Keratinocyte (primary cell): ENCODE results near the gene CLRN1. TPM values are rescaled to one million over a fixed set of nuclear protein-coding genes. Genes with fewer than 3 reads are reported as not detected.

Experiments
- DNase-seq: peaks from one replicate; pipeline ENCODE4 v3.0.0-alpha.2; 2011; ENCODE audit warnings: low read depth, missing footprints, low spot score
- FAIRE-seq: peaks from 2 replicates; lab custom pipeline; 2011; peaks lifted over from hg19 to GRCh38; lab: Jason Lieb, UNC
- H2AFZ ChIP-seq: 2 replicates; pipeline ENCODE4 v1.6.0; 2012; ENCODE audit warnings: low read length, control low read depth, inconsistent platforms; ENCODE audit not compliant: control insufficient read depth
- H3K27ac ChIP-seq: 2 replicates; pipeline ENCODE4 v1.5.1; 2011; ENCODE audit warnings: low read length; ENCODE audit not compliant: control insufficient read depth, insufficient read depth
- H3K27me3 ChIP-seq: 3 replicates; pipeline ENCODE4 v1.6.0; 2011; ENCODE audit warnings: low read length; ENCODE audit not compliant: control insufficient read depth, insufficient read depth; ENCODE audit errors: extremely low read depth
- H3K36me3 ChIP-seq, 2 experiments: 2 replicates in 1 of 2; 3 replicates in 1 of 2; pipeline ENCODE4 v1.5.1; 2011; ENCODE audit warnings: low read length in 2 of 2, mild to moderate bottlenecking in 1 of 2; ENCODE audit not compliant: control insufficient read depth in 2 of 2, insufficient read depth in 2 of 2; ENCODE audit errors: extremely low read depth in 1 of 2
- H3K4me1 ChIP-seq: 3 replicates; pipeline ENCODE4 v1.5.1; 2011; ENCODE audit warnings: low read length; ENCODE audit not compliant: control insufficient read depth, insufficient read depth; ENCODE audit errors: extremely low read depth
- H3K4me2 ChIP-seq: 3 replicates; pipeline ENCODE4 v1.6.0; 2011; ENCODE audit warnings: low read depth, low read length; ENCODE audit not compliant: control insufficient read depth, insufficient read depth; ENCODE audit errors: extremely low read depth
- H3K4me3 ChIP-seq, 3 experiments: fragments of 200-600 bp in 1 of 3; sonication (generic) in 1 of 3; 2 replicates in 2 of 3; 3 replicates in 1 of 3; pipeline ENCODE4 v1.5.1; 2011 to 2016; ENCODE audit warnings: low read length in 3 of 3, mild to moderate bottlenecking in 3 of 3, control low read depth in 2 of 3, inconsistent platforms in 1 of 3, low read depth in 1 of 3, mixed read lengths in 1 of 3, mixed run types in 1 of 3, moderate library complexity in 1 of 3; ENCODE audit not compliant: control insufficient read depth in 2 of 3, insufficient read depth in 2 of 3; ENCODE audit errors: extremely low read depth in 1 of 3
- H3K79me2 ChIP-seq: 2 replicates; pipeline ENCODE4 v1.6.0; 2012; ENCODE audit warnings: low read length; ENCODE audit not compliant: control insufficient read depth, insufficient read depth
- H3K9ac ChIP-seq: 3 replicates; pipeline ENCODE4 v1.6.0; 2011; ENCODE audit warnings: low read length; ENCODE audit not compliant: control insufficient read depth, insufficient read depth; ENCODE audit errors: extremely low read depth
- H3K9me1 ChIP-seq: 3 replicates; pipeline ENCODE4 v1.6.0; 2011; ENCODE audit warnings: low read length; ENCODE audit not compliant: control insufficient read depth, insufficient read depth; ENCODE audit errors: extremely low read depth
- H3K9me3 ChIP-seq: 2 replicates; pipeline ENCODE4 v1.5.1; 2012; ENCODE audit warnings: low read depth, low read length; ENCODE audit not compliant: control insufficient read depth
- H4K20me1 ChIP-seq: 3 replicates; pipeline ENCODE4 v1.6.0; 2011; ENCODE audit warnings: low read length; ENCODE audit not compliant: control insufficient read depth, insufficient read depth; ENCODE audit errors: extremely low read depth
- EZH2 ChIP-seq: IDR thresholded peaks from one replicate; pipeline ENCODE4 v1.6.1; 2012; ENCODE audit warnings: inconsistent platforms, mild to moderate bottlenecking, low read length, moderate library complexity
- dilution Hi-C: fragments of 300-500 bp; cut with MboI; formaldehyde crosslinking; loops from one replicate; pipeline ENCODE4 v1.7.0; 2020; ENCODE audit warnings: low sequenced_read_pairs; ENCODE audit not compliant: extremely low pct_ligation_motif_present
- polyA plus RNA-seq, 5 experiments: library from polyadenylated mRNA; depleted of rRNA in 3 of 5; stranded (reverse) in 3 of 5; stranded (forward) in 1 of 5; unstranded in 1 of 5; fragments of >200 nt; gene quantifications; 1 replicate in 1 of 5; 2 replicates in 3 of 5; 3 replicates in 1 of 5; pipeline versions ENCODE4 v1.2.1 to v1.2.3, GENCODE V29; 2011 to 2012; ENCODE audit warnings: missing spikeins in 2 of 5, low read depth in 1 of 5, low replicate concordance in 1 of 5
- TF ChIP-seq, protein P1 (sequence below), 3 experiments: IDR thresholded peaks in 1 of 3; conservative IDR thresholded peaks in 1 of 3; optimal IDR thresholded peaks in 1 of 3; 2 replicates in 2 of 3; 3 replicates in 1 of 3; pipeline versions ENCODE3 to v1.5.1; 2011; ENCODE audit warnings: low read length in 3 of 3, mild to moderate bottlenecking in 3 of 3, moderate library complexity in 2 of 3, control low read depth in 1 of 3, inconsistent platforms in 1 of 3; ENCODE audit not compliant: insufficient read depth in 2 of 3; ENCODE audit errors: extremely low read depth in 1 of 3

CLRN1 gene
- polyA plus RNA-seq, 1 donor (not counting 4 experiments of a cell fraction or from before 2014, with no cell fraction given) = not detected

DNA sequence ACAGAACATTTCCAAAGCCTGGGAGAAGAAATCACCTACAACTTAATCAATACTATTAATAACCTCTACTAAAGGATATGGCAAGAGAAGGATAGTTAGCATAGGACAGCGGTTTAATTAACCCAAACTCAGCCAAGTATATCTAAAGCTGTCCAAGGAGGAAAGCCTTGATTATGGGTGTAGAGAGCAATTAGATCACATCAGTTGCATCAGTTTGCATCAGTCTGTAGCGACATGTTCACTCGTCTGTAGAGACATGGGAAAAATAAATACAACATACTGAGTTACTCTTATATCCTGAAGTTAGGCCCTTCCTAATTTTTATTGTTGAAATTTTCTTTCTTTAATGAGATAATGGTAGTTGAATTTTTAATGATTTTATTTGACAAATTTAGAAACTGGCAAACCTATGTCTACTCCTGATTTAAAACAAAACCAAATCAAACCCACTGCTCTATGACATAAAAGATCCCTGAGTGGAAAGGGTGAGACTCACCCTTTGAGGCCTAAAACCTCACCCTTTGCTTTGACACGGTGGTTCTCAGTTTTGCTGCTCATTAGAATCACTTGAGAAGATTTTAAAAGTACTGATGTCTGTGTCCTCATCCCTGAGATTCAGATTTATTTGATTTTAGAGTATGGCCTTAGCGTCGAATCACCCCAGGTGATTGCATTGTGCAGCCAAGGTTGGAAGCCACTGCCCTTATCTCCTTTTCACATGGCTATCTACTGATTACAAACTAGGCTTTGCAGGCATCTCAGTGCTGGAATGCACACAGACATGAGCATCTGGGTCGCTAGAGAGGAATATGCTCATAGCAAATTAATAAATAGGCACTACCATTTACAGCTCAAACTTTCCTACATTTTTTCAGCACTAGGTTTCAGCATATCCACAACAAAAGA lies 2.8 kb upstream of the CLRN1 start:
- Histone ChIP-seq H3K4me1 (peaks cover 9% of the 10 kb centered on the region), H4K20me1 (no peaks in the 10 kb centered on the region), H3K27me3 (peaks cover 6% of the 10 kb centered on the region), H3K9me1 (no peaks in the 10 kb centered on the region), H3K9me3 (no peaks in the 10 kb centered on the region), H3K79me2 (no peaks in the 10 kb centered on the region), H3K4me2 (no peak overlapping the region), H3K36me3 (no peaks in the 10 kb centered on the region), H2AFZ (no peak overlapping the region), H3K4me3 (no peak overlapping the region), H3K9ac (no peak overlapping the region), H3K27ac (no peak overlapping the region)
- no peak for FAIRE-seq
- dilution Hi-C loops = no loop called here
- no peak for TF ChIP-seq EZH2
- TF ChIP-seq, protein P1, sequence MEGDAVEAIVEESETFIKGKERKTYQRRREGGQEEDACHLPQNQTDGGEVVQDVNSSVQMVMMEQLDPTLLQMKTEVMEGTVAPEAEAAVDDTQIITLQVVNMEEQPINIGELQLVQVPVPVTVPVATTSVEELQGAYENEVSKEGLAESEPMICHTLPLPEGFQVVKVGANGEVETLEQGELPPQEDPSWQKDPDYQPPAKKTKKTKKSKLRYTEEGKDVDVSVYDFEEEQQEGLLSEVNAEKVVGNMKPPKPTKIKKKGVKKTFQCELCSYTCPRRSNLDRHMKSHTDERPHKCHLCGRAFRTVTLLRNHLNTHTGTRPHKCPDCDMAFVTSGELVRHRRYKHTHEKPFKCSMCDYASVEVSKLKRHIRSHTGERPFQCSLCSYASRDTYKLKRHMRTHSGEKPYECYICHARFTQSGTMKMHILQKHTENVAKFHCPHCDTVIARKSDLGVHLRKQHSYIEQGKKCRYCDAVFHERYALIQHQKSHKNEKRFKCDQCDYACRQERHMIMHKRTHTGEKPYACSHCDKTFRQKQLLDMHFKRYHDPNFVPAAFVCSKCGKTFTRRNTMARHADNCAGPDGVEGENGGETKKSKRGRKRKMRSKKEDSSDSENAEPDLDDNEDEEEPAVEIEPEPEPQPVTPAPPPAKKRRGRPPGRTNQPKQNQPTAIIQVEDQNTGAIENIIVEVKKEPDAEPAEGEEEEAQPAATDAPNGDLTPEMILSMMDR (optimal IDR thresholded peaks at IDR 0.05 in 1 of 3, IDR thresholded peaks at IDR 0.05 in 1 of 3, conservative IDR thresholded peaks at IDR 0.05 in 1 of 3; ENCODE audit: extremely low read depth in 1 of 3, insufficient read depth in 2 of 3, low read length in 3 of 3) = no peak
- no peak for DNase-seq

DNA sequence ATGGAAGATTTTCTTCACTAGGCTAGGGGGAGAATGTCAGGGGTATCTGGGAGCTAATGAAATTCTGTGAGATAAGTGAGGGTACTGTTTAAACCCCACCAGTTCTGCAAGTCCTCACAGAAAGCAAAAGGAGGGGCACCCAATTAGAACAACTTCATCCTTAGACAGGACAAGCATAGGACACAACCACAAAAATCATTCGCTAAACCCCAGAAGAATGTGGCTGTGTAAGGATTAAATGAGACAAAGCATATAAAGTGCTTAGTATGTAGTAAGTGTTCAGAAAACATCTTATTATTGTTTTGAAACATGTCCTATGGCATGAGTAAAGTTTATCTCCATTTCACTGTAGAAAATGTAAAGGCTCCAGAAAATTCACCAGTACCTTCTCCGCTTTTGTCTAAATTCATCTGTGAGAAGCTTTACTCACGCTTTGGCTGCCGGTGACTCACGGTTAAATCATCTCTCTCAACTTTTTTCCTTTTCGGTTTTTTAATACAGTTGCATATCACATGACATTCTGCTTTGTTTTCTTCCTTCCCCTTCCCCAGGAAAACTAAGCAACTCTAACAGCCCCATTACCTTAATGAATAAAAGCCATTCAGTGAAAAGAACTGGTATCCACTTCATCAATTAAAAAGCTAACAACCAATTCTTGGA lies 1.7 kb downstream of the CLRN1 start:
- Histone ChIP-seq H3K4me2 (no peak overlapping the region), H3K79me2 (no peaks in the 10 kb centered on the region), H3K36me3 (no peaks in the 10 kb centered on the region), H3K27ac (no peak overlapping the region), H3K27me3 (peaks cover 3% of the 10 kb centered on the region), H3K4me3 (no peak overlapping the region), H3K9me3 (no peaks in the 10 kb centered on the region), H3K9me1 (no peaks in the 10 kb centered on the region), H3K9ac (no peak overlapping the region), H3K4me1 (peaks cover 9% of the 10 kb centered on the region), H4K20me1 (no peaks in the 10 kb centered on the region), H2AFZ (no peak overlapping the region)
- peak; percentile 71 for FAIRE-seq
- dilution Hi-C loops = no loop called here
- no peak for TF ChIP-seq EZH2
- TF ChIP-seq, protein P1 (optimal IDR thresholded peaks at IDR 0.05 in 1 of 3, IDR thresholded peaks at IDR 0.05 in 1 of 3, conservative IDR thresholded peaks at IDR 0.05 in 1 of 3; ENCODE audit: extremely low read depth in 1 of 3, insufficient read depth in 2 of 3, low read length in 3 of 3) = no peak
- no peak for DNase-seq
